ENCODE measurements around the gene TSPEAR.
"Not testable (repeated sequence)": the region's sequence is repeated elsewhere in the genome, so short reads cannot be mapped to it uniquely, and the experiment has no call there.

TSPEAR gene

DNA sequence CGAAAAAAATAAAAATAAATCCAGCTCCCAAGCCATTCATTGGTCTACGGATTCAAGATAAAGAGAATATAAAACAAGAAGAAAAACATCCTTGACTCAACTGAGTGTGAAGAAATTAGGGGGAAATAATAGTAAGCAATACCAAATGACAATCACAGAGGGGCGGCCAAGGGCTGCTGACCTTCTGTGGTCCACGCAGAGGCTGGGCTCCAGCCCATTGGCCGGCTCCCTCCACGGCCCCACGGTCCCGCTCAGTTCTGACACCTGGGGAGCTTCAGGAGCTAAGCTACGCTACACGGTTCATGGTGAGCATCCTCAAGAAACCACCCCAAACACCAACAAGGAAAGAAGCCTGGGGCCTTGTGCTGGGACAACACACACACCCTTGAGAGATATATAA, 14.8 kb downstream of the TSPEAR start:
- in situ Hi-C loops (cut with MboI; ENCODE audit: low sequenced_read_pairs, unreplicated experiment): no loop called here
- no peak for DNase-seq (ENCODE audit: low spot score)
- TF ChIP-seq, protein P1, sequence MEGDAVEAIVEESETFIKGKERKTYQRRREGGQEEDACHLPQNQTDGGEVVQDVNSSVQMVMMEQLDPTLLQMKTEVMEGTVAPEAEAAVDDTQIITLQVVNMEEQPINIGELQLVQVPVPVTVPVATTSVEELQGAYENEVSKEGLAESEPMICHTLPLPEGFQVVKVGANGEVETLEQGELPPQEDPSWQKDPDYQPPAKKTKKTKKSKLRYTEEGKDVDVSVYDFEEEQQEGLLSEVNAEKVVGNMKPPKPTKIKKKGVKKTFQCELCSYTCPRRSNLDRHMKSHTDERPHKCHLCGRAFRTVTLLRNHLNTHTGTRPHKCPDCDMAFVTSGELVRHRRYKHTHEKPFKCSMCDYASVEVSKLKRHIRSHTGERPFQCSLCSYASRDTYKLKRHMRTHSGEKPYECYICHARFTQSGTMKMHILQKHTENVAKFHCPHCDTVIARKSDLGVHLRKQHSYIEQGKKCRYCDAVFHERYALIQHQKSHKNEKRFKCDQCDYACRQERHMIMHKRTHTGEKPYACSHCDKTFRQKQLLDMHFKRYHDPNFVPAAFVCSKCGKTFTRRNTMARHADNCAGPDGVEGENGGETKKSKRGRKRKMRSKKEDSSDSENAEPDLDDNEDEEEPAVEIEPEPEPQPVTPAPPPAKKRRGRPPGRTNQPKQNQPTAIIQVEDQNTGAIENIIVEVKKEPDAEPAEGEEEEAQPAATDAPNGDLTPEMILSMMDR (IDR thresholded peaks at IDR 0.05; ENCODE audit: borderline replicate concordance, control extremely low read depth, extremely low read depth, insufficient read depth, missing control alignments): no peak

DNA sequence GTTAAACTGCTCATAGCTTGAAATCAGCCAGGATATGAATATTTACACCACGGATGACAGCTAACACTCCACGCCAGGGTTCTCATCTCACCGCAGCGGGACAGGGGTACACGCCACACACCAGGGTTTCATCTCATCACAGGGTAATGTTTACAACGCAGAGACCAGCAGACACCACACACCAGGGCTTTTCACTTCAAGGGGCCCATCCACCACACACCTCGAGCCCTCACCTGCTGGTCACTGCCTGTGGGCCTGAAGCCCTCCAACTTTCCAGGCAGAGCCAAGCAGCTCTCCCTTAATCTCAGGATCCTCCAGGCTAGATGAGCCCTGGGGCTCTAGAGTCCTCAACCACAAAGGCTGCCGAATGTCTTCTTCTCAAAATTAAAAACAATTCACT, 15.7 kb downstream of the TSPEAR start:
- TF ChIP-seq, protein P1 (IDR thresholded peaks at IDR 0.05; ENCODE audit: borderline replicate concordance, control extremely low read depth, extremely low read depth, insufficient read depth, missing control alignments): no peak
- in situ Hi-C loops (cut with MboI; ENCODE audit: low sequenced_read_pairs, unreplicated experiment): no loop called here

DNA sequence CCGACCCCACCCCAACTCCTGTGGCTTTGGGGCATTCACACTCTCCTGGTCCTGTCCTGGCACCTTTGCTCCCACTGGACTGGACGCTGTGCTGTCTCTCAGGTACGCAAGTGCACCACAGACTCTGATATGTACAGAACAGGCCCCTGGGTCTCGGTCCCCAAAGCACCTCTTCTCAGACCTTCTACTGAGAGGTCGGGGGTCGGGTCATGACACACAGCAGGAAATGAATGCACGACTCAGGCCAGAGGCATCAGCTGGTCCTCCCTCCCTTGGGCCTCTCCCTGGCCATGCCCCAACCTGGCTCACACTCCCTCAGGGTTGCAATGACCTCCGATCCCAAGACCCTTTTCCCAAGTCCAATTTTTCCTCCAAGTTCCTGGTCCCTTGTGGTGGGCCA, 16.2 kb downstream of the TSPEAR start:
- TF ChIP-seq, protein P1 (IDR thresholded peaks at IDR 0.05; ENCODE audit: borderline replicate concordance, control extremely low read depth, extremely low read depth, insufficient read depth, missing control alignments): no peak
- DNase-seq (ENCODE audit: low spot score): no peak
- in situ Hi-C loops (cut with MboI; ENCODE audit: low sequenced_read_pairs, unreplicated experiment): no loop called here

More for the DNA sequence above, 15.7 kb downstream of the TSPEAR start:
- DNase-seq (ENCODE audit: low spot score): no peak

DNA sequence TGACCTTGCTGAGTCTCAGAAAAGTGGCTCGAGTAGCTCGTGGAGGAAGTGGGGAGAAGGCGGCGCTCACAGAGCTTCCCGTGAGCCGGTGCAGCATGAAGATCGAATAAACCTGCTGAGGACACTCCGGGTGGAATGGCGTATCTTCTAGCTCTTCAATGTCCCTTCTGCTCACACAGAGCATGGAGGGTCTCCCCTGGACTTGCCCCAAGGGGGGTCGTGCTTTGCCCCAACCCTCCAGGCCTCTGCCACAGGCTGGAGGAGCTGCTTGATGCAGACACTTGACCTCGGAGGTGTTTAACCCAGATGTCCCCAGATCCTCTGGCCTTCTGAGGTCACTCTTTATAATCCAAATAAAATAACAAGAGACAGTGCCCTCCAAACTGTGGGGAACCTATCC, 16.6 kb downstream of the TSPEAR start:
- DNase-seq (ENCODE audit: low spot score): no peak
- TF ChIP-seq, protein P1 (IDR thresholded peaks at IDR 0.05; ENCODE audit: borderline replicate concordance, control extremely low read depth, extremely low read depth, insufficient read depth, missing control alignments): no peak
- in situ Hi-C loops (cut with MboI; ENCODE audit: low sequenced_read_pairs, unreplicated experiment): no loop called here

DNA sequence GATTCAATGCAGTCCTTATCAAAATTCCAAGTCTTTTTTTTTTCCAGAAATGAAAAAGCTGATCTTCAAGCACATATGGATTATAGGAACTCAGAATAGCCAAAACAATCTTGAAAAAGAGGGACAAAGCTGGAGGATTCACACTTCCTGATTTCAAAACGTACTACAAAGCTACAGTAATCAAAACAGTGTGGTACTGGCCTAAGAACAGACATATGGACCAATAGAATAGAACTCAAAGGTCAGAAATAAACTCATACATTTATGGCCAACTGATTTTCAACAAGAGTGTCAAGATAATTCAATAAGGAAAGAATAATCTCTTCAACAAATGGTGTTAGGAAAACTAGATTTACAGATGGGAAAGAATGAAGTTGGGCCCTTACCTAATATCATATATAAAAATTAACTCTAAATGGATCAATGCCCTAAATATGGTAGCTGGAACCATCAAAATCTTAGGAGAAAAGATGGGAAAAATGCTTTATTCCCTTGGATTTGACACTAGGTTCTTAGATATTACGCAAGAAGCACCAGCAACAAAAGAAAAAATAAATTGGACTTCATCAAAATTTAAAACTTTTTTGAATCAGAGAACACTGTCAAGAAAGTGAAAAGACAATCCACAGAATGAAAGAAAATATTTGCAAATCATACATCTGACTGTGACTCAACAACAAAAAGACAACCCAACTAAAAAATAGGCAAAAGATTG, 18.4 kb downstream of the TSPEAR start:
- TF ChIP-seq, protein P1 (IDR thresholded peaks at IDR 0.05; ENCODE audit: borderline replicate concordance, control extremely low read depth, extremely low read depth, insufficient read depth, missing control alignments): no peak
- in situ Hi-C loops (cut with MboI; ENCODE audit: low sequenced_read_pairs, unreplicated experiment): no loop called here
- DNase-seq (ENCODE audit: low spot score): no peak

DNA sequence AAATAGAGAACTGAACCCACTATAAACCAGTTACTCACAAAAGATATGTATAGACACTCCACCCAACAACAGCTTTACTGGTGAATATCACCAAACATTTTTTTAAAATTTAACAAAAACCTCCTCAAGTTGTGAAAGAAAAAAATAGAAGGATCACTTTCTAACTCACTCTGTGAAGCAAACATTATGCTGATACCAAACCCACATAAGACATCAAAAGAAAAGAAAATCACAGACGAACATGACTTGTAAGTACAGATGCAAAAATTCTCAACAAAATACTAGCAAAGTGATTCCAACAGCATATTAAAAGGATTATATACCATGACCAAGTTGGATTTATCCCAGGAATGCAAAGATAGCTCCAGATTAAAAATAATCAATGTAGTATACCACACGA, 19.7 kb downstream of the TSPEAR start:
- TF ChIP-seq, protein P1 (IDR thresholded peaks at IDR 0.05; ENCODE audit: borderline replicate concordance, control extremely low read depth, extremely low read depth, insufficient read depth, missing control alignments): no peak
- in situ Hi-C loops (cut with MboI; ENCODE audit: low sequenced_read_pairs, unreplicated experiment): no loop called here
- DNase-seq (ENCODE audit: low spot score): no peak

DNA sequence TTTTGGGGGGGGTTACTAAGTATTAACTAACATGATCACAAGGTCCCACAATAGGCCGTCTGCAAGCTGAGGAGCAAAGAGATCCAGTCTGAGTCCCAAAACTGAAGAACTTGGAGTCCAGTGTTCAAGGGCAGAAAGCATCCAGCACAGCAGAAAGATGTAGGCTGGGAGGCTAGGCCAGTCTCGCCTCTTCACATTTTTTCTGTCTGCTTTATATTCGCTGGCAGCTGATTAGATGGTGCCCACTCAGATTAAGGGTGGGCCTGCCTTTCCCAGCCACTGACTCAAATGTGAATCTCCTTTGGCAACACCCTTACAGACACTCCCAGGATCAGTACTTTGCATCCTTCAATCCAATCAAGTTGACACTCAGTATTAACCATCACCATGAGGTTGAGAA, 21.6 kb downstream of the TSPEAR start:
- in situ Hi-C loops (cut with MboI; ENCODE audit: low sequenced_read_pairs, unreplicated experiment); DNase-seq (ENCODE audit: low spot score): not testable (repeated sequence)

Data from GM13976 (cell line).